GM12874 (cell line): Measurements from ENCODE around the gene MYO3A.

Source experiments
- TF ChIP-seq, protein P1 (sequence below): IDR thresholded peaks from 2 replicates; pipeline ENCODE4 v1.5.1; 2011; ENCODE audit warnings: low read depth, mild to moderate bottlenecking, control low read depth, low read length, moderate library complexity; ENCODE audit not compliant: insufficient read depth

The MYO3A gene

GRCh38 chr10:25952857-25953256, 18.8 kb downstream of the MYO3A start:
- TF ChIP-seq, protein P1, sequence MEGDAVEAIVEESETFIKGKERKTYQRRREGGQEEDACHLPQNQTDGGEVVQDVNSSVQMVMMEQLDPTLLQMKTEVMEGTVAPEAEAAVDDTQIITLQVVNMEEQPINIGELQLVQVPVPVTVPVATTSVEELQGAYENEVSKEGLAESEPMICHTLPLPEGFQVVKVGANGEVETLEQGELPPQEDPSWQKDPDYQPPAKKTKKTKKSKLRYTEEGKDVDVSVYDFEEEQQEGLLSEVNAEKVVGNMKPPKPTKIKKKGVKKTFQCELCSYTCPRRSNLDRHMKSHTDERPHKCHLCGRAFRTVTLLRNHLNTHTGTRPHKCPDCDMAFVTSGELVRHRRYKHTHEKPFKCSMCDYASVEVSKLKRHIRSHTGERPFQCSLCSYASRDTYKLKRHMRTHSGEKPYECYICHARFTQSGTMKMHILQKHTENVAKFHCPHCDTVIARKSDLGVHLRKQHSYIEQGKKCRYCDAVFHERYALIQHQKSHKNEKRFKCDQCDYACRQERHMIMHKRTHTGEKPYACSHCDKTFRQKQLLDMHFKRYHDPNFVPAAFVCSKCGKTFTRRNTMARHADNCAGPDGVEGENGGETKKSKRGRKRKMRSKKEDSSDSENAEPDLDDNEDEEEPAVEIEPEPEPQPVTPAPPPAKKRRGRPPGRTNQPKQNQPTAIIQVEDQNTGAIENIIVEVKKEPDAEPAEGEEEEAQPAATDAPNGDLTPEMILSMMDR = no peak

GRCh38 chr10:25954851-25955250, 20.8 kb downstream of the MYO3A start:
- TF ChIP-seq, protein P1 = no peak

- TF ChIP-seq, protein P1 = no peak
These were observed 25.7 kb downstream of the MYO3A start for GRCh38 chr10:25959540-25960232.

DNA sequence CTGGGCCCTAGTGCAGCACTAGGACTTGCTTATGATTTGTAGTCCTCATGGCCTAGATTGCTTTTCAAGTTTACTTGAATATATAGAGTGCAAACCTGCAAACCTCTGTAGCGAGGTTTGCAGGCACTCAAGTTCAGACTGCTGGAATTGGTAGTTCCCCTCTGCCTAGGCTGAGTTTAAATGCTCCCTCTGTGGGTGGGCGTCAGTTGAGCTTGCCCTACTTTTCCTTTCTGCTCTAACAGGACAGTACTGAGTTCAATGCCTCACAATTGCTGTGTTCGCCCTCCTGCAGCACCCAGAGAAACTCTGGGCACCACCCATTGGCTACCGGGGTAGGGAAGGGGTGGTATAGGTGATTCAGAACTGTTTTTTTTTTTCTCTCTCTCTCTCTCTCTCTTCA, 31.6 kb downstream of the MYO3A start:
- TF ChIP-seq, protein P1 = no peak

DNA sequence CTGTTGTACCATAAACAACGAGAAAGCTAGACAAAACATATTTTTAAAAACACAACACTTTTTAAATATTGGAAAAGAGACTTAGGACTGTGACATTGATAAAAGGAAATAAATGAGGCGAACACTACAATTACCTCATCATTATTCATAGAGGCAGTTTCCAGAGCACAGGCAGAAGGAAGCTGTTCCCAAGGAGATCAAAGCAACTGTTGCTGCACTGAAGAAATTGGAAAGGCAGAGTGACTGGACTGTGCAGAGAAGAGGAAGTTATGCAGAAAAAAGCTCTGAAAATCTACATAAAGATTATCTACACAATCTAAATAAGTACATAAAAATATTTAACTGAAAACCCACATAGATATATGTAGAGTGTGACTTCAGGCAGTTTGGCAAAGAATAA, 32.8 kb downstream of the MYO3A start:
- TF ChIP-seq, protein P1 = no peak

GRCh38 chr10:25972631-25973030, 38.6 kb downstream of the MYO3A start:
- TF ChIP-seq, protein P1 = no peak

- TF ChIP-seq, protein P1 = no peak
These were observed 40.9 kb downstream of the MYO3A start for GRCh38 chr10:25974897-25975459.
